ENCODE results near the gene ATP5F1D. TPM values are rescaled to one million over a fixed set of nuclear protein-coding genes. Genes with fewer than 3 reads are reported as not detected.

Gene ATP5F1D
- total and polyA plus RNA-seq, 2 of the 13 experiments (the other 11 are each of a cell fraction or from before 2014, with no cell fraction given), result 39.4 to 78.7 TPM

GRCh38 chr19:1264801-1265614, 23.5 kb downstream of the ATP5F1D start (continued):
- no peak for TF ChIP-seq SUZ12 (IDR thresholded peaks at IDR 0.05; ENCODE audit: low read depth, low read length)
- TF ChIP-seq RBM22 (optimal IDR thresholded peaks at IDR 0.05; ENCODE audit: low read length), result no peak
- peak; percentile 44; the same call in 1 of the 2 replicates for TF ChIP-seq ZBTB4 (CRISPR knock-in tag; IDR thresholded peaks at IDR 0.05; ENCODE audit: borderline replicate concordance)
- no peak for TF ChIP-seq EHMT2 (IDR thresholded peaks at IDR 0.05; ENCODE audit: borderline replicate concordance, low read depth, low read length)
- TF ChIP-seq NFIC (IDR thresholded peaks at IDR 0.05; ENCODE audit: low read length), result no peak
- TF ChIP-seq ZNF784 (CRISPR knock-in tag; IDR thresholded peaks at IDR 0.05; ENCODE audit: borderline replicate concordance), result no peak
- TF ChIP-seq DPF2 (CRISPR knock-in tag; IDR thresholded peaks at IDR 0.05; ENCODE audit: borderline replicate concordance, low read depth), result peak; percentile 55
- TF ChIP-seq MXD4 (CRISPR knock-in tag; IDR thresholded peaks at IDR 0.05), result no peak
- TF ChIP-seq HIC2 (CRISPR knock-in tag; IDR thresholded peaks at IDR 0.05; ENCODE audit: low read depth), result no peak
- no peak for TF ChIP-seq BCLAF1 (IDR thresholded peaks at IDR 0.05)
- TF ChIP-seq NONO (IDR thresholded peaks at IDR 0.05), result no peak
- TF ChIP-seq NONO (CRISPR knock-in tag; conservative IDR thresholded peaks at IDR 0.05), result peak; percentile 89
- TF ChIP-seq TFAP4 (IDR thresholded peaks at IDR 0.05; ENCODE audit: borderline replicate concordance, low read depth), result peak; percentile 34; the same call in 1 of the 2 replicates
- peak; percentile 65; the same call in 1 of the 2 replicates for TF ChIP-seq ZFP41 (CRISPR knock-in tag; IDR thresholded peaks at IDR 0.05; ENCODE audit: borderline replicate concordance)
- TF ChIP-seq PATZ1 (CRISPR knock-in tag; IDR thresholded peaks at IDR 0.05), result peak; percentile 96

Measured in HepG2 (cell line).